Measurements from ENCODE around the gene UNC13C.

The UNC13C gene

GRCh38 chr15:54567408-54568035 lies 589.3 kb downstream of the UNC13C start:
- peak; percentile 68 for DNase-seq (ENCODE audit: low spot score)

GRCh38 chr15:54568381-54568780 lies 590.1 kb downstream of the UNC13C start:
- no peak for DNase-seq (ENCODE audit: low spot score)

GRCh38 chr15:54571576-54571975 lies 593.3 kb downstream of the UNC13C start:
- DNase-seq (ENCODE audit: low spot score): no peak

- DNase-seq (ENCODE audit: low spot score): no peak
Observed at GRCh38 chr15:54575586-54575985, 597.3 kb downstream of the UNC13C start.

GRCh38 chr15:54576298-54576935 lies 598.2 kb downstream of the UNC13C start:
- no peak for DNase-seq (ENCODE audit: low spot score)

- DNase-seq (ENCODE audit: low spot score): no peak
Observed at GRCh38 chr15:54577476-54578250, 599.4 kb downstream of the UNC13C start.

GRCh38 chr15:54579855-54580254 lies 601.6 kb downstream of the UNC13C start:
- no peak for DNase-seq (ENCODE audit: low spot score)

GRCh38 chr15:54580643-54581042 lies 602.4 kb downstream of the UNC13C start:
- no peak for DNase-seq (ENCODE audit: low spot score)

GRCh38 chr15:54582863-54583643 lies 604.8 kb downstream of the UNC13C start:
- no peak for DNase-seq (ENCODE audit: low spot score)

GRCh38 chr15:54585063-54585462 lies 606.8 kb downstream of the UNC13C start:
- no peak for DNase-seq (ENCODE audit: low spot score)

- DNase-seq (ENCODE audit: low spot score): no peak
Observed at GRCh38 chr15:54594115-54594514, 615.9 kb downstream of the UNC13C start.

GRCh38 chr15:54599386-54599785 lies 621.1 kb downstream of the UNC13C start:
- DNase-seq (ENCODE audit: low spot score): no peak

- DNase-seq (ENCODE audit: low spot score): no peak
Observed at GRCh38 chr15:54605043-54605442, 626.8 kb downstream of the UNC13C start.

GRCh38 chr15:54605556-54605955 lies 627.3 kb downstream of the UNC13C start:
- DNase-seq (ENCODE audit: low spot score): no peak

- DNase-seq (ENCODE audit: low spot score): no peak
Observed at GRCh38 chr15:54608876-54609835, 630.9 kb downstream of the UNC13C start.

- no peak for DNase-seq (ENCODE audit: low spot score)
Observed at GRCh38 chr15:54618120-54618519, 639.9 kb downstream of the UNC13C start.

- no peak for DNase-seq (ENCODE audit: low spot score)
Observed at GRCh38 chr15:54619180-54619579, 640.9 kb downstream of the UNC13C start.

- no peak for DNase-seq (ENCODE audit: low spot score)
Observed at GRCh38 chr15:54620916-54621315, 642.7 kb downstream of the UNC13C start.

GRCh38 chr15:54636147-54636546 lies 657.9 kb downstream of the UNC13C start:
- no peak for DNase-seq (ENCODE audit: low spot score)

GRCh38 chr15:54638666-54639065 lies 660.4 kb downstream of the UNC13C start:
- DNase-seq (ENCODE audit: low spot score): no peak

GRCh38 chr15:54640873-54641272 lies 662.6 kb downstream of the UNC13C start:
- no peak for DNase-seq (ENCODE audit: low spot score)
